Lung (tissue), 12 donors: ENCODE data around the gene BAG5. TPM values are rescaled to one million over a fixed set of nuclear protein-coding genes. Genes with fewer than 3 reads are reported as not detected.
"Not testable (repeated sequence)": the region's sequence is repeated elsewhere in the genome, so short reads cannot be mapped to it uniquely, and the experiment has no call there.

Experiments
- ATAC-seq: fragments of 200-7000 bp; cut with Tn5 transposase; one replicate; pipeline ENCODE4 v1.9.1; 2020; ENCODE audit warnings: moderate number of reproducible peaks; ENCODE audit not compliant: insufficient read depth, low FRiP score
- DNase-seq, 3 donors: peaks; one replicate each; pipeline ENCODE4 v3.0.0-alpha.2; 2013 to 2017
- H3K27ac ChIP-seq, 2 donors: one replicate each; pipeline ENCODE4 v1.5.1; 2013; ENCODE audit warnings: mild to moderate bottlenecking in 2 of 2, moderate library complexity in 2 of 2, control low read depth in 1 of 2, inconsistent platforms in 1 of 2, low read depth in 1 of 2, low read length in 1 of 2
- H3K27me3 ChIP-seq, 3 donors: one replicate each; pipeline ENCODE4 v1.5.1; 2013; ENCODE audit warnings: low read length in 2 of 3; ENCODE audit not compliant: control insufficient read depth in 3 of 3, insufficient read depth in 3 of 3
- H3K36me3 ChIP-seq, 4 donors: one replicate each; pipeline ENCODE4 v1.5.1; 2013; ENCODE audit warnings: low read length in 4 of 4, mild to moderate bottlenecking in 1 of 4, moderate library complexity in 1 of 4; ENCODE audit not compliant: control insufficient read depth in 4 of 4, insufficient read depth in 4 of 4
- H3K4me1 ChIP-seq, 5 donors: one replicate each; pipeline ENCODE4 v1.5.1; 2013; ENCODE audit warnings: low read length in 5 of 5, mild to moderate bottlenecking in 2 of 5, moderate library complexity in 1 of 5; ENCODE audit not compliant: control insufficient read depth in 5 of 5, insufficient read depth in 5 of 5
- H3K4me3 ChIP-seq: one replicate; pipeline ENCODE4 v1.5.1; 2013; ENCODE audit warnings: mild to moderate bottlenecking, control low read depth, moderate library complexity
- H3K9ac ChIP-seq, 2 donors: one replicate each; pipeline ENCODE4 v1.5.1; 2013; ENCODE audit warnings: low read length in 2 of 2, control low read depth in 1 of 2; ENCODE audit not compliant: insufficient read depth in 1 of 2
- H3K9me3 ChIP-seq, 4 donors: one replicate each; pipeline ENCODE4 v1.5.1; 2013; ENCODE audit warnings: low read length in 3 of 4, mild to moderate bottlenecking in 1 of 4, moderate library complexity in 1 of 4; ENCODE audit not compliant: control insufficient read depth in 4 of 4, insufficient read depth in 3 of 4
- WGBS, 2 donors: extraction: QIAGEN DNeasy Blood & Tissue Kit; methylation state at CpG; one replicate each; pipeline ENCODE4 v1.1.7; 2013; 5-methylcytosine and 5-hydroxymethylcytosine counted together
- polyA plus RNA-seq, 2 donors: library from polyadenylated mRNA; stranded (reverse); fragments of 200-250 nt; gene quantifications; one replicate each; pipeline ENCODE4 v1.2.1, GENCODE V29; 2013
- total RNA-seq, 2 donors: library from RNA; depleted of rRNA in 1 of 2; stranded (reverse); fragments of >200 nt in 1 of 2; gene quantifications; one replicate each; pipeline ENCODE4 v1.2.1, GENCODE V29; 2014 to 2021
- TF ChIP-seq, protein P1 (sequence below): IDR thresholded peaks from 2 replicates; pipeline ENCODE4 v1.5.1; 2012; ENCODE audit warnings: mild to moderate bottlenecking; ENCODE audit errors: control extremely low read depth, extremely low read depth
- donor health status: control.
- donor health status: control.
- donor health status: Bipolar disorder and iron deficiency.
- donor health status: healthy.
- donor health status: DM: yes; HTN: yes; CAD: no.

Gene BAG5
- total and polyA plus RNA-seq, 4 donors, result 8.7 to 26.0 (median 18.5) TPM

- Histone ChIP-seq H3K36me3 (no peaks in the 10 kb centered on the region), H3K27ac (no peak overlapping the region), H3K4me3 (no peak overlapping the region), H3K9me3 (no peaks in the 10 kb centered on the region), H3K4me1 (peaks cover 0 to 36% (median 17%) of the 10 kb centered on the region in 5 donors), H3K9ac (no peak overlapping the region), H3K27me3 (no peaks in the 10 kb centered on the region)
- ATAC-seq (no peak), DNase-seq (no peak)
- 72 to 74% methylated on average over 10 of the region's 10 CpGs for WGBS, 2 donors
- TF ChIP-seq, protein P1, sequence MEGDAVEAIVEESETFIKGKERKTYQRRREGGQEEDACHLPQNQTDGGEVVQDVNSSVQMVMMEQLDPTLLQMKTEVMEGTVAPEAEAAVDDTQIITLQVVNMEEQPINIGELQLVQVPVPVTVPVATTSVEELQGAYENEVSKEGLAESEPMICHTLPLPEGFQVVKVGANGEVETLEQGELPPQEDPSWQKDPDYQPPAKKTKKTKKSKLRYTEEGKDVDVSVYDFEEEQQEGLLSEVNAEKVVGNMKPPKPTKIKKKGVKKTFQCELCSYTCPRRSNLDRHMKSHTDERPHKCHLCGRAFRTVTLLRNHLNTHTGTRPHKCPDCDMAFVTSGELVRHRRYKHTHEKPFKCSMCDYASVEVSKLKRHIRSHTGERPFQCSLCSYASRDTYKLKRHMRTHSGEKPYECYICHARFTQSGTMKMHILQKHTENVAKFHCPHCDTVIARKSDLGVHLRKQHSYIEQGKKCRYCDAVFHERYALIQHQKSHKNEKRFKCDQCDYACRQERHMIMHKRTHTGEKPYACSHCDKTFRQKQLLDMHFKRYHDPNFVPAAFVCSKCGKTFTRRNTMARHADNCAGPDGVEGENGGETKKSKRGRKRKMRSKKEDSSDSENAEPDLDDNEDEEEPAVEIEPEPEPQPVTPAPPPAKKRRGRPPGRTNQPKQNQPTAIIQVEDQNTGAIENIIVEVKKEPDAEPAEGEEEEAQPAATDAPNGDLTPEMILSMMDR, result no peak
Observed at GRCh38 chr14:103516426-103517173, 45.9 kb downstream of the BAG5 start.

- no peak for DNase-seq
- ATAC-seq, result no peak
- H3K36me3 ChIP-seq, result peaks cover 0 to 11% (median 4%) of the 10 kb centered on the region in 4 donors
- no peaks in the 10 kb centered on the region for H3K9me3 ChIP-seq
- H3K9ac ChIP-seq, result no peak overlapping the region
- TF ChIP-seq, protein P1, result no peak
- H3K4me3 ChIP-seq, result no peak overlapping the region
- peak overlapping the region in 1 of 2 donors; percentile 55 for H3K27ac ChIP-seq
- 80 to 81% methylated on average over 18 of the region's 18 CpGs for WGBS, 2 donors
- H3K27me3 ChIP-seq, result no peaks in the 10 kb centered on the region
- H3K4me1 ChIP-seq, result peaks cover 0 to 32% (median 15%) of the 10 kb centered on the region in 5 donors
Observed at GRCh38 chr14:103514596-103515421, 47.6 kb downstream of the BAG5 start.

- TF ChIP-seq, protein P1, result no peak
- Histone ChIP-seq H3K4me1 (peaks cover 0 to 15% (median 8%) of the 10 kb centered on the region in 5 donors), H3K36me3 (peaks cover 0 to 13% (median 5%) of the 10 kb centered on the region in 4 donors), H3K27me3 (no peaks in the 10 kb centered on the region), H3K27ac (peak overlapping the region; percentile 26 to 89), H3K9ac (peak overlapping the region in 1 of 2 donors; percentile 19), H3K9me3 (no peaks in the 10 kb centered on the region), H3K4me3 (no peak overlapping the region)
- 42 to 74% methylated on average over 25 of the region's 25 CpGs for WGBS, 2 donors
- ATAC-seq, result peak; percentile 71
- DNase-seq, result peak; percentile 52 to 88 (median 80)
Observed at GRCh38 chr14:103512701-103513611, 49.5 kb downstream of the BAG5 start.

DNA sequence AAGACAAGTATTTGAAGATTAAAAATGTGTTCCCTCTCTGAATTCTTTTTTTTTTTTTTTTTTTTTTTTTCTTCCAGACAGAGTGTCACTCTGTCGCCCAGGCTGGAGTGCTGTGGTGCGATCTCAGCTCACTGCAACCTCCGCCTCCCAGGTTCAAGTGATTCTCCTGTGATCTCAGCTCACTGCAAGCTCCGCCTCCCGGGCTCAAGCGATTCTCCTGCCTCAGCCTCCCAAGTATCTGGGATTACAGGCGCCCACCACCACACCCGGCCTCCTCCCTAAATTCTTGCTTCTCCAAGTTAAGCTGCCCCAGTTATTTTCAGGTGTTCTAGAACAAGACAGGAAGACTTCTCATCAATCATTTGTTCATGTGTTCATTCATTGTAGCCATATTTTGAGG is 50.3 kb downstream of the BAG5 start:
- Histone ChIP-seq H3K36me3 (peaks cover 0 to 15% (median 5%) of the 10 kb centered on the region in 4 donors), H3K27ac (peak overlapping the region in 1 of 2 donors; percentile 89), H3K9ac (peak overlapping the region in 1 of 2 donors; percentile 19)
- not testable (repeated sequence) for DNase-seq, H3K4me1 ChIP-seq, ATAC-seq, H3K4me3 ChIP-seq, H3K9me3 ChIP-seq, H3K27me3 ChIP-seq
- WGBS, 2 donors, result 86 to 95% methylated on average over 8 of the region's 8 CpGs
